Effector CD4-positive, alpha-beta T cell (primary cell): ENCODE measurements around the gene ANO6.
"Not testable (repeated sequence)": the region's sequence is repeated elsewhere in the genome, so short reads cannot be mapped to it uniquely, and the experiment has no call there.

ENCODE experiments used
- DNase-seq: peaks from one replicate; pipeline ENCODE4 v3.0.0-alpha.2; 2020

ANO6 gene

DNA sequence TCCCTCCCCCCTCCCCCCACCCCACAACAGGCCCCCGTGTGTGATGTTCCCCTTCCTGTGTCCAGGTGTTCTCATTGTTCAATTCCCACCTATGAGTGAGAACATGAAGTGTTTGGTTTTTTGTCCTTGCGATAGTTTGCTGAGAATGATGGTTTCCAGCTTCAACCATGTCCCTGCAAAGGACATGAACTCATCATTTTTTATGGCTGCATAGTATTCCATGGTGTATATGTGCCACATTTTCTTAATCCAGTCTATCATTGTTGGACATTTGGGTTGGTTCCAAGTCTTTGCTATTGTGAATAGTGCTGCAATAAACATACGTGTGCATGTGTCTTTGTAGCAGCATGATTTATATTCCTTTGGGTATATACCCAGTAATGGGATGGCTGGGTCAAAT is 101.4 kb downstream of the ANO6 start:
- not testable (repeated sequence) for DNase-seq

GRCh38 chr12:45322810-45323209 is 106.9 kb downstream of the ANO6 start:
- DNase-seq: no peak

- no peak for DNase-seq
Measured at GRCh38 chr12:45324391-45324790, 108.5 kb downstream of the ANO6 start.

DNA sequence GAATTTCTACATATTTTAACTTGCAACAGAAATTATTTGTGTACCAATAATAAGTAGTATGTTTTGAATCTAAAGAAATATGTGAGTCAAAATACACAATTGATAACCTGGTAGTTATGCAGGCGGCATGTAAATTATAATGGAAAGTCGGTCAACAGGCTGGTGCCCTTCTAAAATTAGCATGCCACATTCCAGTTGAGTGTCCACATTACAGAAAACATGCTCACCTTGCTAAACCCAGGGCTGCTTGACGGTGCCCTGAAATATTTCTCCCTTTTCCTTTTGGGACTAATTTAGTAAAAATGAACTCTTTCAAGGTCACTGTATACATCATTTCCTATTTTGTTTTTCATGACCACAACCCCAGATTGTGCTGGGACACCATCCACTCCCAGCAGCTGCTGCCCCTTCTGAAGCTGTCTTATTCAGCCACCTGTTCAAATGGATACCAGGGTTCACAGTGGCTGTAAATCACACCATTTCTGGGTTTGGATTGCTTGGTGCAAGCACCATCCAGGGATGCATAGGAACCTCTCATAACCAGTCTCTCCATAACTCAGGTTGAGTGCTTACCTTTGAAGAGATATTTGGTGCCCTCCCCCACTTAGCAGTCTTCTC is 110.6 kb downstream of the ANO6 start:
- no peak for DNase-seq

DNA sequence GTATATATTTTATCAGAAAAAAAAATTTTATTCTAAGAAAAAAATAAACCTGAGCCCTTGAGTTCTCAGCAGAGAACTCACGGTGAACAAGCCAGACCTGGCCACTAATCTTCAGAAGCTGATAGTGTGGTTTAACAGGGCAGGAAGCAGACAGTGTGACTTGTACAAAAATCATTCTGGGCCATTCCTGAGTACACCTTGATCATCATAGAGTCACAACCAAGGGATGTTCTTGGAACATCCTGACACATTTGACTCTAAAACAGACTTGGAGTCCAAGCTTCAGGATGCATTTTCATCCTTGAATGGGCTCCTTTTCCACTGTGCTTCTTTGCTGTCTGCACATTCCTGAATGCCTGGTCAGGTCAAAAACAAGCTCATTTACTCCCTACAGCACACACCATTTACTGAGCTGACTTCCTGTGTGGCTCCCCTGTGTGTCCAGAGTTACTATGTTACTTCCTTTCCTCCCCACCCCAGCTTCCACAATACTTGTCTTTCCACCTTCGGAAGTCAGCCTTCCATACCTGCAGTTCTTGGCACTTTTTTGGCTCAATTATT is 112.0 kb downstream of the ANO6 start:
- DNase-seq: no peak

DNA sequence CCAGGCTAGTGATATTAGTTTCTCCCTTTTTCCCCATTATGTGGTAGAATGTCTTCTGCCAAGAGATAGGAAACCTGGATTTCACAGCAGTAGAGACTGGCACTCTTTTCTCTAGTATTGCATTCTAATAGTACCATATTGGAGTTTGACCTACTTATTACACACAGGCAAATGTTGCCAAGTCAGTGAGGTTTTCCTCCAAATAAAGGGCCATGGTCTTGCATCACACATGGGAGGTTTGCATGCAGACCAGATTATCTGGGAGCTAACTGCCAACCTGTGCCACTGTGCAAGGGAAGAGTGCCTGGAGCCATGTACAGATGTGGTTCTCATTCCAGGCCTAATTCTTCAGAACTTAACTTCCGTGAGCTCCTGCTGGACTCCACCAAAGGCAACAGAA is 113.3 kb downstream of the ANO6 start:
- no peak for DNase-seq

DNA sequence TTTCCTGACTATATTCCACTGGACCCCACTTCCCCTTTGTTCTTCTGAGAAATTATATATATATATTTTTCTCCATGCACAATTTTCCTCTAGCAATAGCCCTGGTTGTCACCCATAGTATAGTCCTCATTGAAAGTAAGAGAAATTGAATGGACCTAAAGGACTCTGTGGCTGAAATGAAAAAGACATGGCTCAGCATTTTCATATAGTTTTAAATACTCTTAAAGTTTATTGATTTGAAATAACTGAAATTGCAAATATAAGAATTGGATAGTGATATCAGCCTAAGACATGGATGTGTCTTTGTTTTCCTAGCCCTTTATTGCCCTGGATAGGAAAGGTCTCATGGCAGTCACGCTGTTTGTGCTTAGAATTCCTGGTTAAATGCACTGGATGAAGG is 113.8 kb downstream of the ANO6 start:
- no peak for DNase-seq

- no peak for DNase-seq
Measured at GRCh38 chr12:45331552-45331951, 115.7 kb downstream of the ANO6 start.

DNA sequence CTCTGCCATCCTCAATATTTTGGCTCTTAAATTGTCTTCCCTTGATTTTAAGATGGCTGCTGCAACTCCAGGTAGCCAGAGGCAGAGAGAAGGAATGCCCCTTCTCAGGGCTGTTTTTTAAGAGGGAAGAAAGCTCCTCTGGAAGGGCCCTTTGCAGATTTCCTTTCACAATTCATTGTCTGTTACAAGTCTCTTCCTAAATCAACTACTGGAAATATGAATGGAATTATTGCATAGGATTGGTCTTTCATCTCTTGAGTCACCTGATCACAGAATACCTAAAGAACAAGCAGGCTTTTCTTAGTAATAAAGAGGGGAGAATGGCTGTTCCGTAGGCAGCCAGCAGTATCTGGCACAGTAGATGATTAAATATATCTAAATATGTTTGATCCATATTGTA is 118.5 kb downstream of the ANO6 start:
- no peak for DNase-seq

DNA sequence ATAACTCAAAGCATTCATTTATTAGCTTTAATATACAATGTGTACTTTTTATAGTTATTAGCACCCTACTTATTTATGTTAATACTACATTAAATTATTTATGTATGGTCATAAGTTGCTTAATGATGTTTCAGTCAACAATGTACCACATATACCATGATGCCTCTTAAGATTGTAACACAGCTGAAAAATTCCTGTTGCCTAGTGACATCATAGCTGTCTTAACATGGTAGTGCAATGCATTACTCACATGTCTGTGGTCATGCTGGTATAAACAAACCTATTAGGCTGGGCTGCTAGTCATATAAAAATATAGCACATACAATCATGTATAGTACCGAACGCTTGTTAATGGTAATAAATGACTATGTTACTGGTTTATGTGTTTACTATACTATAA is 120.4 kb downstream of the ANO6 start:
- DNase-seq: no peak

DNA sequence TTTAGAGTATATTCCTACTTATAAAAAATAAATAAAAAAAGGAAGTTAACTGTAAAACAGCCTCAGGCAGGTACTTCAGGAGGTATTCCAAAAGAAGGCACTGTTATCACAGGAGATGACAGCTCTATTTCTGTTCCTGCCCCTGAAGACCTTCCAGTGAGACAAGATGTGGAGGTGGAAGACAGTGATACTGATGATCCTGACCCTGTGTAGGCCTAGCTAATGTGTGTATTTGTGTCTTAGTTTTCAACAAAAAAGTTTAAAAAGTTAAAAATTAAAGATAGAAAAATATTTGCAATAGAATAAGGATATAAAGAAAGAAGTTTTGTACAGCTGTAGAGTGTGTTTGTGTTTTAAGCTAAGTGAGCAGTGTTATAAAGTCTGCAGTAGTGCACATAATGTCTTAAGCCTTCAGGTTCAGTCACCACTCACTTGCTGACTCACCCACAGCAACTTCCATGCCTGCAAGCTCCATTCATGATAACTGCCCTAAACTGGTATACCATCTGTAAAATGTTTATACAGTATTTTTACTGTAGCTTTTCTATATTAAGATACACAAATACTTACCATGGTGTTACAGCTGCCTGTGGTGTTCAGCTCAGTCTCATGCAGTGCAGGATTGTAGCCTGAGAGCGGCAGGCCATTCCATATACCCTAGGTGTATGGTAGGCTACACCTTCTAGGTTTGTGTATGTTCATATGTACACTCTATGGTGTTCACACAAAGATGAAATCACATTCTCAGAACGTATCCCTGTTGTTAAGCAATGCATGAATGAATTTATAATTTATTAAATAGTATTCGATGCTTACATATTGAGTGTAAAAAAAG is 121.1 kb downstream of the ANO6 start:
- no peak for DNase-seq

DNA sequence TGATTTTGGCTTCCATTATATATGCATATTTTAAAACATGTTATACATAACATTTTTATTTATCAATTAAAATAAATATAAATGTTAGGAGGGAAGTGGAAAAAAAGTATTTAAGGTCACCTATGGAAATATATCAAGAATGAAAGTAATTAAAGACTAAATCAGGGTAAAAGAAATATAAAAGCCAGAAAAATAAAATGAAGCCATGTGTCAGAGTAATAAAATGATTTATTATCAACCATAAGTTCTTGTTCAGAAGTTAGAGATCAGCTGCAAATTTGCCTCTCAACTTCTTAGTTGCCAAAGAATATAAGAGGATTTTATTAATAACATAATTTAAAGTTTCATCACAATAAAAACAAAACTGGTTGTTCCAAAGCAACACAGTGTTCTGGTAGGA is 121.9 kb downstream of the ANO6 start:
- no peak for DNase-seq

- no peak for DNase-seq
Measured at GRCh38 chr12:45338272-45338671, 122.4 kb downstream of the ANO6 start.

- no peak for DNase-seq
Measured at GRCh38 chr12:45339035-45339434, 123.1 kb downstream of the ANO6 start.

DNA sequence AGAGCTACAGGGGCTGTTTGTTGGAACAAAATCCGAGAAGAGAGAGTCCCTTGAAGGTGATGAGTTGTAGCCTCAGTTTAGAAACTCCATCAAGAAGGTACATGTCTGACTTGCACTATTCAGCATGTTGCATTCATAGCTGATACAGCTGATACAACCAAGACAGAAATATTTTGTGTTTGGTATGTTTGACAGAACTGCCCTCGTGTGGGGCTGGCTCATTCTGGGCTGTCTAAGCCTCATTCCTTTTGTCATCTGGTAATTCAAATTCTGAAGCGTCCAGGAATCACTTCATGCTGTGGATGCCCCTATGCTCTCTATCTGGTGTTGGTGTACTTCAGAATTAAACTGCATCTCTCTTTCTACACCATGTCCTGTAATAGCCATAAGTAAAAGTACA is 126.3 kb downstream of the ANO6 start:
- no peak for DNase-seq

GRCh38 chr12:45342848-45343247 is 127.0 kb downstream of the ANO6 start:
- no peak for DNase-seq

GRCh38 chr12:45343269-45344051 is 127.6 kb downstream of the ANO6 start:
- DNase-seq: no peak

GRCh38 chr12:45348311-45348710 is 132.4 kb downstream of the ANO6 start:
- no peak for DNase-seq

- no peak for DNase-seq
Measured at GRCh38 chr12:45348986-45349385, 133.1 kb downstream of the ANO6 start.

DNA sequence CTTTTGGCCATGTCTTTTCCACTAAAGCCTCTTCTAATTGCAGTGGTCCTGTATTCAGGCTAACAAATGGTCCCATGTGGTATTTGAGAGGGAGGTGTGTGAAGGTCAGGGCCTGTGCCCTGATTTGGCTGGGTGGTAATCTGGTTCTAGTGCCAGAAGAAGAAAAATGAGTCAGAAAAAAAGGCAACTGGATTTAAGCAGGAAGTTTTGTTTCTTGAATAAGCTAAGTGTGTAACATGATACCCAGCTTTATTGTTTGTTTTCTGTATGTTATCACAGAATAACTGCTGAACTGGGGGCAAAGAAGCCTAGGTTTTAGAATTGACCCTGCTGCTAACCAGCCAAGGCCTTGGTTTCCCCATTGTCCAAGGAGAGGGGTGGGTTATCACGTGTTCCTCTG is 134.0 kb downstream of the ANO6 start:
- DNase-seq: no peak

DNA sequence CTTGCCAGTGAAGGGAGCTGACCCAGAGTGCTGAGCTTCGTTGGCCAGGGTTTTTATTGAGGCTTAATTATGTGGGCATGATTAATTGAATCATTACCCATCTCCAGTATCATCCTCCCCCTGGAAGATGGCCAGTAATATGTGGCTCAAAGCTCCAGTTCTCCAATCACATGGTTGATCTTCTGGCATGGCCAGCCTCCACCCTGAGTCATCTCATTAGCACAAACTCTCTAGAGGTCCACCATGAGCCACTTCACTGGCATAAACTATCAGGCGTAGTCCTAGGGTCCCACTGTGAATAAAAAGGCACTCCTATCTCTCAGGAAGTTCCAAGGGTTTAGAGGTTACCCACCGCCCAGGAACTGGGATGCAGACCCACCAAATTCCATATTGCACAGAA is 135.0 kb downstream of the ANO6 start:
- no peak for DNase-seq

DNA sequence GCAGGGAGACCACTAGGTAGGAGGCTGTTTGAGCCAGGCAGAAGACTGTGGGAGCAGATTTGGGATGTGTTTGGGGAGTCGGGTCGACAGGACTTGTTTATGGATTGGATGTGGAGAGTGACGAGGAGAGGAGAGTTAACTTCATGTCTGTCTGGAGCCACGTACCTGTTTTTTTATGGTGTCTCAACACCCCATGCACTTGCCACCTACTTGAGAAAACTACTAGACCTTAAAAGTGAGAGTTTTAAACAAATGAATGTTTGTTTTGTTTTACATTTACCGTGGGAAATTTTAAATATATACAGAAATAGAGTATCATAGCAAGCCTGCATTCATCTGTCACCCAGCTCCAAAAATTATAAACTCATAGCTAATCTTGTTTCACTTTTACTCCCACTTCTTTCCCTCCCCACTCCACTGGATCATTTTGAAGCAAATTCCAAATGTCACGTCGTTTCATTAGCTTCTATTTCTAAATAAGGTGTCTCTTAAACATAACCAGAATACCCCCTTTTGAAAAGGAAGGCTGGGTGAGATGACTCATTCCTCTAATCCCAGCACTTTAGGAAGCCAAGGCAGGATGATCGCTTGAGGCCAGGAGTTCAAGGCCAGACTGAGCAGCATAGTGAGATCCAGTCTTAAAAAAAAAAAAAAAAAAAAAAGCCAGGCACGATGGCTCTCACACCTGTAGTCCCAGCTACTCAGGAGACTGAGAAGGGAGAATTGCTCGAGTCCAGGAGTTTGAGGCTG is 136.2 kb downstream of the ANO6 start:
- no peak for DNase-seq

DNA sequence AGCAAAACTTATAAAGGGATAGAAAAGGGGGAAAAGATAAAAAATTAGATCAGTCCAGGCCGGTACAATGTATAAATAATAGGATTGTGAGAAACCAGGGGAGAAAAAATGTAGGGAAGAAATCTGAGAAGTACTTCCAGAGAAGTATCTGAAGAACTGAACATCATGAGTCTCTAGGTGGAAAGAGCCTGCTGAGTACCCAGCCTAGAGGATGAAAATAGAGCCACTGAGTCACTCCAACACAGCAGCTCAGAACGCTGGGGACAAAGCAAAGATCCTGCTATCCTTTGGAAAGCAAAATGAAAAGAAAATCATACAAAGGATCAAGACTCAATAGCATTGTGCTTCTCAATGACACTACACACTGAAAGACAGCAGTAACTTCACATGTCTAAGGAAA is 138.0 kb downstream of the ANO6 start:
- no peak for DNase-seq
